GM18517 (cell line): ENCODE data around the gene ATP11B.

Source experiments
- ATAC-seq: cut with Tn5 transposase; IDR thresholded peaks from one replicate; pipeline ENCODE4 v1.9.1; 2021; ENCODE audit warnings: mild to moderate bottlenecking, moderate library complexity; ENCODE audit not compliant: unreplicated experiment

The ATP11B gene

GRCh38 chr3:182948305-182948704, 155.0 kb downstream of the ATP11B start:
- no peak for ATAC-seq

DNA sequence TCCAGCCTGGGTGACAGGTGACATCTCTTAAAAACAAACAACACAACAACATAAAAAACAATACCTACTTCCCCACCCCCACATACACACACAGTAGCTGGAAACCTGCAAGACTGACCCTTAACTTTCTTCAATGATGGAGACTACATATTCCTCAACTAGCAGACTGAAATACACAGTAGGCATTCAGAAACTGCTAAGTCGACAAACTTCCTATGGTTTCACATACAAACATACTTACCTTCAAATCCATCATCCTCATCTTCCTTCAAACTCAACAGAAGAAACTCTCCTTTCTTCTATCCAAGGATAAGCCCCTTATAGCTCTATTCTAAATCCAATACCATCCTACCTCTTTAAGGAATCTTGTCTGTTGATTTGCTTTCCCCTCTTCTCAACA, 156.4 kb downstream of the ATP11B start:
- no peak for ATAC-seq

GRCh38 chr3:182954553-182955235, 161.4 kb downstream of the ATP11B start:
- ATAC-seq: peak; percentile 93

- no peak for ATAC-seq
Measured at GRCh38 chr3:182957226-182957625, 163.9 kb downstream of the ATP11B start.

DNA sequence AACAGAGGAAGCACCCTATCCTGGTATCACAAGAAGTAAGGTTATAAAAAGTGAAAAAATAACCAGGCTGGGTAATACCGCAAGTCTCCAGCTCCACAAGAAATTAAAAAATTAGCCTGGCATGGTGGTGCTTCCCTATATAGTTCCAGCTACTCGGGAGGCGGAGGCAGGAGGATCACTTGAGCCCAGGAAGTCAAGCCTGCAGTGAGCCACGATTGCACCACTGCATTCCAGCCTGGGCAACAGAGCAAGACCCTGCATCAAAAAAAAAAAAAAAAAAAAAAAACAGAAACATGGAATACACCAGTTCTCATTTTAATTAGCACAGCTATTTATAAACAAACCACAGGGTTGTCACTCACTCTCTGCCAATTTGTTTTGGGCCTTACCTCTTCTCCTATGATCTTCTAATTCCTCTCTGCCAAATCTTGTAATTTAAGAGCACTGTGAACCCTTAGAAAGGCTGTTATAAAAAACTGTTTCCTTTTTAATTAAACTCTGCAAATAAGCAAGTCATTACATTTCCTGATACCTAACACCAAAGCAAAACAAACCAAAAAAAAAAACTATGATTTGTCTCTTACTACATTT, 164.5 kb downstream of the ATP11B start:
- ATAC-seq: no peak

DNA sequence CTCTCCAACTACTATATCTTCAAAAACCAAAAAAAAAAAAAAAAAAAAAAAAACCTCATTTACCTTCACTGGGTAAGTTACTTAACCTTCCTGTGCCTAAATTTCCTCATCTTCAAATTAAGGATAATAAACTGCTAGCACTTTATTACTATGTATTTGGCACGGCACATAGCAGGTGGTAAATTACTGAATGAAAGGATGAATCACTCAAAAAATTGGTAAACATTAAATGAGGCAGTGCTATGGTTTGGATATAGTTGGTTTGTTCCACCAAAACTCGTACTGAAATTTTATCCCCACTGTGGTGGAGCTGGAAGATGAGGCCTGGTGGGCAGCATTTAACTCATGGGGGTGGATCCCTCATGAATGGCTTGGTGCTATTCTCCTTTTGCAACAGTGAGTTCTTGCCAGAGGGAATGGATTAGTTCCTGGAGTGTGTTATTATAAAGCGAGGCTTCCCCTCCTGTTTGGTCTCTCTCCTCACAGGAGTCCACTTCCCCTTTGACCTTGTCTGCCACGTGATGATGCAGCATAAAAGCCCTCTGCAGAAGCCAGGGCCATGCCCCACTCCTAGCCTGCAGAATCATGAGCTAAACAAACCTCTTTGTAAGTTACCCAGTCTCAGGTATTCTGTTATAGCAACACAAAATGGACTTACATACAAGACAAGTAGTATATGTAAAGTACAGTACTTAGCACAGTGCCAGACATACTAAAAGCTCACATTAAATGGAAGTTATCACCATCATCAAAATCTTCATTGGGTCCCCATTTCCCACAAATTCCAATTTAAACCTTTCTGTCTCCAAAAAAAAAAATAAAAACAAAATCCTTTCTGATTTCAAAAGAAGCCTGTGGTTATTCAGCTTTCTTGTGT, 166.4 kb downstream of the ATP11B start:
- no peak for ATAC-seq

DNA sequence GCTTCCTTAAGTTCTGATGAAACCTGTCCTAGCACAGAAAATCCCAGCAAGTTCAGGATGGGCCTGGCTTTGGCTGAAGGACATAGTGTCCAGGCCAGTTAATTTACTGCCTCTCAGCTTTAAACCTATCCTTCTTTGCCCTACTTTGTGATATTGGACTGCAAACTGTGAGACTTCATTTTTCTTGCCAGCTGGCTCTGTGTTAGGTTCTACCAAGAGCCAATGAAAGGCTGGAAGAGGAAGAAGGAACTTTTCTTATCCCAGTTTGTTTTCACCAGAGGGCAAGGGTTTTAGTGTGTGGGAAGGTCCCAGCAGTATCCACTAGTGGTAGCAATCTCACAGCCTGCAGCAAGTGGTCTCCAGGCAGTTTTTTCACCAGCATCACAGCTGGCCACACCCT, 168.9 kb downstream of the ATP11B start:
- ATAC-seq: no peak

DNA sequence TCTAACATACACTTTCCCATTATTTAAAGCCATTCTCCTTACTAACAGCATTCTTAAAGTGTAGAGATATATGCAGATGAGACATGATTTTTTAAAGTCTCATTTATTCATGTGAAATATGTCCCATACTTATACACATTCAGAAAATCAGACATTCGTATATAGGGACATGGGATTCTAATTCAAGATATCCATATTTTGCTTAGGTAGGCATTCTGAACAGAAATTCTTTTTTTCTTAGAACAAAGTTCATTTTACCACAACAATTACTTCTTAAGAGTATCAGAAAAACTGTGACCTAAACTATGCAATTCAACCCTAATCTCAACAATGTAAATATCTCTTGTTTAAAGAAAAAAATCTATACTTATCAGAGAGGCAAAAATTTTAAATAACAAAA, 170.9 kb downstream of the ATP11B start:
- ATAC-seq: no peak

- no peak for ATAC-seq
Measured at GRCh38 chr3:182965861-182966366, 172.6 kb downstream of the ATP11B start.

GRCh38 chr3:182967218-182968204, 174.2 kb downstream of the ATP11B start:
- peak; percentile 52 for ATAC-seq

- ATAC-seq: no peak
Measured at GRCh38 chr3:182969277-182969676, 176.0 kb downstream of the ATP11B start.

DNA sequence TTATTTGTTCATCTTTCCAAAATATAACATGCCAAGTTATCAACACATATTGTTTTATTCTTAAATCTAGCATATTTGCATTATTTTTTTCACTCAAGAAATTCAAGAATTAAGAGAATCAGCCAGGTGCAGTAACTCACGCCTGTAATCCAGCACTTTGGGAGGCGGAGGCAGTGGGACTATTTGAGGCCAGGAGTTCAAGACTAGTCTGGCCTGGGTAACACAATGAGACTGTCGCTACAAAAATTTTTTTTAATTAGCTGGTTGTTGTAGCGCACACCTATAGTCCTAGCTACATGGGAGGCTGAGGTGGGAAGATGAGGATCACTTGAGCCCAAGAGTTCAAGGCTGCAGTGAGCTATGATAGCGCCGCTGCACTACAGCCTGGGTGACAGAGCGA, 176.5 kb downstream of the ATP11B start:
- ATAC-seq: no peak

DNA sequence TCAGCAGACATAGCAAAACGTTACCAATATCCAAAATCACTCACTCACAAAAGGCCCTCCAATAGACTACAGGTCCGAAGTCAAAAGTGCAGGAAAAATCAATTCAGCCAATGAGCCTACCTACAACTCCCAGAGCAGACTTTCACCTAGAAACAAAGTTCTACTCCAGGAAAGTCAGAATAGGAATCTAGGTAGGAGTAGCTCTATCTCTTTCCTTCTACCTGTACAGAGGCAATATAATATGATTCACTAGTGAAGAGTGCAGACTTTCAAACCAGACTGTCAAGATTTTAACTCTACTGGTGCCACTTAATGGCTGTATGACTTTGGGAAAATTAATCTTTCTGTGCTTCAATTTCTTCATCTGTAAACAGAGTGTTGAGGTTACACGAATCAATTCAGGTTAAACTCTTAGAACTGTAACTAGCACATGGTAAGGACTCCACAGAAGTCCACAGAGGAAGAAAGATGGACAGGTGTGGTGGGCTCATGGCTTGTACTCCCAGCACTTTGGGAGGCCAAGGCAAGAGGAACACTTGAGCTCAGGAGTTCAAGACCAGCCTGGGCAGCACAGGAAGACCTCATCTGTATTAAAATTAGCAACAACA, 177.6 kb downstream of the ATP11B start:
- ATAC-seq: no peak
